T-helper 1 cell treated with Interleukin-12 subunit alpha and Interleukin-12 subunit beta and Interleukin-4 antibody, amounts not matched to agents 30 μg/mL and 1 μg/mL, for 36 hours (primary cell): ENCODE results near the gene GAB3.
"Not testable (repeated sequence)": the region's sequence is repeated elsewhere in the genome, so short reads cannot be mapped to it uniquely, and the experiment has no call there.

ENCODE experiments used
- H3K27ac Mint-ChIP-seq: one replicate; pipeline ENCODE4 v1.8.0; 2021; ENCODE audit warnings: mild to moderate bottlenecking, mixed read lengths
- H3K27me3 Mint-ChIP-seq: one replicate; pipeline ENCODE4 v1.8.0; 2021; ENCODE audit warnings: low read depth, mixed read lengths
- H3K36me3 Mint-ChIP-seq: one replicate; pipeline ENCODE4 v1.8.0; 2021; ENCODE audit warnings: low read depth, mixed read lengths
- H3K4me1 Mint-ChIP-seq: one replicate; pipeline ENCODE4 v1.8.0; 2021; ENCODE audit warnings: low read depth, mixed read lengths
- H3K4me3 Mint-ChIP-seq: one replicate; pipeline ENCODE4 v1.8.0; 2021; ENCODE audit warnings: mild to moderate bottlenecking, moderate library complexity, mixed read lengths
- H3K9me3 Mint-ChIP-seq: one replicate; pipeline ENCODE4 v1.8.0; 2021; ENCODE audit warnings: mixed read lengths

Gene GAB3

DNA sequence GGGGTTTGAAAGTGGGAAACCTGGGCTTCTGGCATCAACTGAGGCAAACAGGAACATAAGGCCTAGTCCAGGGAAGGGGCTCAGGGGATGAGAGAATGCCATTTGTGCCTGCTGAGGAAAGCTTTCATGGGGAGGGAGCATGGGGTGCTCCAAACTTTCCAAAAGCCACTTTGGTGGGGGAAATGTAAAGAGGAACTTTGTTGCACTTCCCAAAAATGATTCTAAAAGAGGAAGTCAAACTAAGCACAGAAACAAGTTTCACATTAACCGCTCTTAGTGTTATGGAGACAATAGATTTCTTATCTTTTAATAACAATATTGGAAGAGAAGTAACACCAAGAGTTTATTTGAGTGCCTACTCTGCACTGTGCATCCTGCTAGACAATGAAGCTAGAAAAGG lies 32.3 kb downstream of the GAB3 start:
- peaks cover 59% of the 10 kb centered on the region for H3K4me1 Mint-ChIP-seq
- no peaks in the 10 kb centered on the region for H3K27me3 Mint-ChIP-seq
- H3K27ac Mint-ChIP-seq, result peak overlapping the region; percentile 86
- peak overlapping the region; percentile 55 for H3K4me3 Mint-ChIP-seq
- no peaks in the 10 kb centered on the region for H3K9me3 Mint-ChIP-seq
- peaks cover 41% of the 10 kb centered on the region for H3K36me3 Mint-ChIP-seq

DNA sequence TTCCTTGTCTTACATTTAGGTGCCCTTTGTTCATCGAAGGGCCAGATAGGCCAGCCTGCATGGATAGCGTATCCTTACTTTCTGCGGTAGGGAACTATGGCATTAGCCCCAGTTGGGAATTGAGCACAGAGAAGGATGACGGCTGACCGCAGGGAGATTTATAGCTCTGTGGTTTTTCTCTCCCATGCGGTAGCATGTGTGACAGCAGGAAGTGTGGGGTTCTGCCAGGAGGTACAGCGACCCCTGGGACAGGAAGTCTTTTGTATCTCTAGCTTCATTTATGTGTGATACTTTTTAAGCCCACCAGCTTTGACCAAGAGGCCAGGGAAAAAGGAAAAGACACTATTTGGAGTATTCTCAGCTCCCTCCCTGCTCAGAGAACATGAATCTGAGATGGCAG lies 33.1 kb downstream of the GAB3 start:
- Mint-ChIP-seq H3K4me1 (peaks cover 58% of the 10 kb centered on the region), H3K36me3 (peaks cover 40% of the 10 kb centered on the region), H3K27ac (peak overlapping the region; percentile 86), H3K27me3 (no peaks in the 10 kb centered on the region), H3K4me3 (peak overlapping the region; percentile 55), H3K9me3 (no peaks in the 10 kb centered on the region)

DNA sequence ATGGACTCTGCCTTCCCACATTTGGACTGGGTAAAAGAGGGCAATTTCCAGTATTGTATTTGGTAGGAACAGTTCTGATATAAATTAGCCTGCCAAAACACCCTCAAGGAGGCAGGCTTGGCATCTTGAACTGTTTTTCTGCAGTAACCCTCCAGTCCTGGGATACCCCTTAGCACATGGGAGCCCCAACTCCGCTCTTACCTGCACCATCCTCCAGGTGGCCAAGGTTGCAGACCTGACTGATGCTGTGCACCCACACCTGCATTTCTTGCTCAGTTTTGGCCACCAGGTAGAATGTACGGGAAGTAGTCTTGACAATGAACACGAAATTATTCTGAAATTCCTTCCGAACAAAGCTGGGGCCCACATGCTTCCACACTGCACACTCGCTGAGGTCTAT lies 35.1 kb downstream of the GAB3 start:
- no peak overlapping the region for H3K4me3 Mint-ChIP-seq
- H3K36me3 Mint-ChIP-seq, result peaks cover 46% of the 10 kb centered on the region
- H3K27ac Mint-ChIP-seq, result no peak overlapping the region
- H3K27me3 Mint-ChIP-seq, result no peaks in the 10 kb centered on the region
- peaks cover 66% of the 10 kb centered on the region for H3K4me1 Mint-ChIP-seq
- H3K9me3 Mint-ChIP-seq, result peaks cover 5% of the 10 kb centered on the region

DNA sequence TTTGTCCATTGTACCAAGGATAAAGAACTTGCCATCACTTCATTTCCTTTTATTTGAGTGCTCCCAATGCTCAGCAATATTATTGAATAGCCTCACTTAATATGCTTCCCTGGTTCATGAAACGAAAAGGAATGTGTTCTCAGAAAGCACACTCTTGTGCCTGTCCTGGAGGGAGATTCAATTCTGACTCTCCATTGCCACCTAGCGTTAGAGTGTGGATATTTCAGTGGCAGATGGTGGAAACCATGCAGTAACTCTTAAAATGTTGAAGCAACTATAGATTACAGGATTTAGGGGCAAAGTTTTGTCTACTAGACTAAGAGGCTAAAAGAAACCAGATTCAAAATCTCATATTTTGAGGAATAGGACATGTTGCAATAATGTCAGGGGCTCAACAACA lies 36.0 kb downstream of the GAB3 start:
- peaks cover 63% of the 10 kb centered on the region for H3K4me1 Mint-ChIP-seq
- no peaks in the 10 kb centered on the region for H3K27me3 Mint-ChIP-seq
- peaks cover 47% of the 10 kb centered on the region for H3K36me3 Mint-ChIP-seq
- peaks cover 6% of the 10 kb centered on the region for H3K9me3 Mint-ChIP-seq
- no peak overlapping the region for H3K4me3 Mint-ChIP-seq
- no peak overlapping the region for H3K27ac Mint-ChIP-seq

DNA sequence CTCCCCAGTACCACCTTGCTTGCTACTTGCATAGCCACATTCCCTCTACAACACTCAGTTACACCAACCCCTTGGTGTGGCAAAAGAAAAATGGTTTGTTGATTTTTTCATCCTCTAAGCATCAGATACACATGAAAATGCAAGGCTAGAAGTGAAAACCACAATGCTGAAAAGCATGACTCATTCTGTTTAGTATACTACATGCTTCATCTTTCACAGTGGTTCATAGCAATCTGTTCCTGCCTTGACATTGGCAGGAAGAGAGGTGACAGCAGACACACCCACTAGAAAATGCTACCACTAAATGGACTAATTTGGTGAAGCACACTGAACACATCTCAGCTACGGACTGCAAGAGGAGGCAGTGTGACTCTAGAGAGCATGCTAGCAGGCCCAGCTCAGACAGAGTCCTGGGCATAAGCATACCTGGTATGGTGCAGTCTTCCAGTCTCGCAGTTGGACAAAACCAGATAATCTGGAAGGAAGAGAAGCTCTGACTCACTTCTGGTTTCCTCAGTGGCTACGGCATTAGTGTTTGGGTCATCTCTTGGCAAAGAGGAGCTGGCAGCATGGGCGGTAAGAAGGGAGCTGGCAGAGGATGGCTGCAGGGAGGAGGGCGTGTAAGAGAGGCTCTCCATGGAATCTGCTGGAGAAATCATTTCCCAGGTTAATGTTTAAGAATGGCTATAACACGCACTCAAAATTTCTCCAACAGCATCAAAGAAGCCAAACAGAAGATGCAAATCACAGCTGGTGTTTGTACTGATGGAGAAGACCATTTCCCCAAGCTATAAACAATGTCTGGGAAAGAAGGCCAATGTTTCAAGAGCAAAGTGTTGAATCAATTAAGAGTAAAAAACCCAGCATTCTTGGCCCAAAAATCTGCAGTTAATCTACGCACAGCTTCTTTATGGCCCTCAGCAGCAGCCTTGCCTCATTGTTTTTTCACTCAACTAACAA lies 37.8 kb downstream of the GAB3 start:
- no peaks in the 10 kb centered on the region for H3K27me3 Mint-ChIP-seq
- H3K4me1 Mint-ChIP-seq, result peaks cover 52% of the 10 kb centered on the region
- H3K9me3 Mint-ChIP-seq, result peaks cover 6% of the 10 kb centered on the region
- H3K36me3 Mint-ChIP-seq, result peaks cover 49% of the 10 kb centered on the region
- peak overlapping the region; percentile 90 for H3K27ac Mint-ChIP-seq
- H3K4me3 Mint-ChIP-seq, result peak overlapping the region; percentile 79

DNA sequence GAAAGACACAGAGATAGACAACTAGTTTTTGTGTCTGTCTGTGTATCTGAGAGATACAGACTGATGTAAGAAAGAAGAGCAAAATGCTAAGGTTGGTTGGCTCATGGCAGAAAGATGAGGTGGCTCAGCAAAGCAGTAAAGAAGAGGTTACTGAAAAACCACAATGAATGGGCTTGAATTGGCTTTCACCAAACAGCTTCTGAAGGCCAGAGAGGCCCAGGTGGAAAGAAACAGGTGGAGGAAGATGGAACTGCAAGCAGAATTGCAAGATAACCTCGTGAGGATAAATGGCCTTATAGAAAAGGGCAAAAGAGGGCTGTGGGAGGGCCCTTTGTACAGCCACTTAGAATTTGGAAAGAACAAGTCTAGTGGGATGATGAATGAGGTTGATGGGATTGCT lies 39.6 kb downstream of the GAB3 start:
- H3K27ac Mint-ChIP-seq, result peak overlapping the region; percentile 59
- H3K4me3 Mint-ChIP-seq, result peak overlapping the region; percentile 32

DNA sequence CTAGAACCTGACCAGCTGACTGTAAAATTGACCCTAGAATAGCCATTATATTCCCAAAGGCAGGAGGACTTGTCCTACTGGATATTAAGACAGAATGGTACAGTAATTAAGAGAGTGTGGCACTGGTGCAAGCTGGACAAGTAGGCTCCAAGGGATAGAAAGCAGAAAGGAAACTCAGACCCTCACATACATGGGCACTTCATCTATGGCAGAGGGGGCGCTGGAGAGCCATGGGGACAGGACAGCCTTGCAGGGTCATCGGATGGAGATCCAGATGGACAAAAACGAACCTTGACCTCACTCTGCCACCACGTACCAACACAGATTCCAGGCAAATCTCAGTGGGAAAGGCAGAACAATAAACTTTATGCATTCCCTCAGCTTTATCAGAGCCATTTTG lies 40.6 kb downstream of the GAB3 start:
- Mint-ChIP-seq H3K36me3 (peaks cover 40% of the 10 kb centered on the region), H3K4me1 (peaks cover 34% of the 10 kb centered on the region), H3K4me3 (no peak overlapping the region), H3K27ac (no peak overlapping the region), H3K9me3 (peaks cover 6% of the 10 kb centered on the region), H3K27me3 (no peaks in the 10 kb centered on the region)

More for the DNA sequence above, 39.6 kb downstream of the GAB3 start:
- peaks cover 6% of the 10 kb centered on the region for H3K9me3 Mint-ChIP-seq
- peaks cover 39% of the 10 kb centered on the region for H3K36me3 Mint-ChIP-seq
- no peaks in the 10 kb centered on the region for H3K27me3 Mint-ChIP-seq
- peaks cover 36% of the 10 kb centered on the region for H3K4me1 Mint-ChIP-seq

DNA sequence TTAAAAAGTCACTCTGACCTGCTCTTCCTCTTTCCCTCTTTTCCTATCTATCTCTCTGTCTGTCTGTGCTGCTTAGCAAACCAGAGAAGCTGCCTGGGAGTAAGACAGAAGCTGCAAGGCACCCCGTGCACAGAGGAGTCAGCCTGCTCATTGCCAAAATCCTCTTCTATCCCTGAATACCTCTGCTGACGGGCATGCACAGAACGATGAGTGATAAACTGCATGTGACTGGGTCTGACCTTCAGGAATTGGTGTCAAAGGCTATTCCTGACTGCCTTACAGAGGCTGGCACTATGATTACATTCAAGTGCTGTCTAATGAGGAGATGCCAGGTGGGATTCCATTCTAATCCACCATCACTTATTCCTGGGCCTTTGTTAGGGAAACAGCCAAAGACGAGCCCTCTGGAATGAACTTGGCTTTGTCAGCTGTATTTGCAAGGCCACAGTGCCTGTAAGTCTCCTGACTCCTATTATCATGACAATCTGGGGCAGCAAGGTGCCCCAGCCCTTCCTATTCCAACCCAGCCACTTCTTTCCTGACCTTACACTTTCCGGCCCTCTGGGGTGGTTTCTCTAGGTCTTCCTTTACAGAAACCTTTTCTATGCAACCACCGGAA lies 52.1 kb downstream of the GAB3 start:
- Mint-ChIP-seq H3K4me3 (no peak overlapping the region), H3K36me3 (peaks cover 55% of the 10 kb centered on the region), H3K4me1 (peaks cover 26% of the 10 kb centered on the region), H3K27ac (no peak overlapping the region), H3K9me3 (no peaks in the 10 kb centered on the region), H3K27me3 (no peaks in the 10 kb centered on the region)

DNA sequence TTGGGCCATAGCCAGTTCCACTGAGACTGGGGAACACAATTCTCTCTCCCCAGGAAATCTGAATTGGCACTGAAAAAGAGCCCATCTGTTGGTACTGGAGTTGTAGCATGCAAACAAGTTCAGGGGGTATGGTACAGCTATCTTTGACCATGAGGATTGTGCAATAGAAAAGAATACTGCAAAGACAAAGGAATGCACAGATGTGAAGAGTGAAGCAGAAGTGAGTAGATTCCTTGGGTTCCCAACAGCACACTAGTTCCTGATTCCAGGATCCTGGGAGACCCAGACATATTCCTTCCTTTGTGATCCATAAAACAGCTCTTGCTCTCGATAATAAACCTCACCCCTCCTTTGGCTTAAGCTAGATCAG lies 54.2 kb downstream of the GAB3 start:
- peaks cover 55% of the 10 kb centered on the region for H3K36me3 Mint-ChIP-seq
- H3K9me3 Mint-ChIP-seq, result peaks cover 2% of the 10 kb centered on the region
- H3K4me3 Mint-ChIP-seq, result no peak overlapping the region
- peaks cover 24% of the 10 kb centered on the region for H3K4me1 Mint-ChIP-seq
- H3K27me3 Mint-ChIP-seq, result no peaks in the 10 kb centered on the region
- peak overlapping the region; percentile 80 for H3K27ac Mint-ChIP-seq

DNA sequence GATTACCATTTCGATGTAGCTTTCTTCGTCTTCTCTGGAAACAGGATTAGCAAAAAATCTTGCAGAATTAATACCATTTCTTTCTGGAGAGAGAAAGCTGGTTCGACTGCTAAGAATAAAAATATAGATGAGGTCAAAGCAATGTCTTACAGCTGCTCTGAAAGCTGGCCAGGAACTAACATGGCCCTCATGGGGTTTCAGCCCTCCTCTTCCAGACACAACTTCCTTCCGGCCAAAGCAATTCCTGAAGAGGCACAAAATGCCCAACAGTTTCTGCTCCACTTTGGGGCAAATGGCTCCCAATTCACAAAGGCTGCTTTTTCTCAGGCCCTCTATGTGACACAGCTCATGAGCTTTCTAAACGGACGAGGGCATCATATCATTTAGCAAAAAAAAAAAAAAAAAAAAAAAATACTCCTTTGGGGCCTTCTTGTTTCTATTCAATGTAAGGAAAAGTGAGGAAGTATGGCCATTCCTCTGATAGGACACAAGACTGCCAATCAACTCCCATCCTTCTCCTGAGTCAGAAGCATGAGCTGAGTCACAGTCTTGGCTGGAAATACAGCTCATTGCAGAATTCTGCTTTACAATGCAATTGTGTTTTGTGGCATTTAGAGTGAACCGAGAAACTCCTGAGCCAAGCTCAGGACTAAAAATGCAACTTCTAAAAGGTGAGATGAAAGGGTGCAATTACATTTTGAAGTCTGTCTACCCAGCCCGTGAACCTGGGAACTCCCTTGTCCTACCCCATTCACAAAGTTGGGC lies 54.8 kb downstream of the GAB3 start:
- Mint-ChIP-seq H3K27ac (peak overlapping the region; percentile 80), H3K36me3 (peaks cover 55% of the 10 kb centered on the region), H3K9me3 (peaks cover 5% of the 10 kb centered on the region), H3K27me3 (no peaks in the 10 kb centered on the region), H3K4me1 (peaks cover 24% of the 10 kb centered on the region), H3K4me3 (no peak overlapping the region)

DNA sequence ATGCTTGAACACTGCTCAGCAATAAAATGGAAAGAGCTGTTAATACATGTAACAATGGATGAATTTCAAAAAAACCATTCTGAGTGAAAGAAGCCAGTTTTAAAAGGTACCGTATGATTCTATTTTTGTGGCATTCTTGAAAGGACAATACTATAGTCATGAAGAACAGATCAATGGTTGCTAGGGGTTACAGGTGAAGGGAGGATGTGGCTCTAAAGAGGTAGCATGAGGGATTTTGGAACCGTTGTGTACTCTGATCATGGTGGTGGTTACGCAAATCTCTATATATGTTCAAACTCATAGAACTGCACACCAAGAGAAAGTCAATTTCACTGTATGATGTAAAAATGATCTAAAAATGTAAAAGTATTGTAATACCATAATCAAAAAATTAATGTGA lies 57.5 kb downstream of the GAB3 start:
- Mint-ChIP-seq H3K36me3 (peaks cover 50% of the 10 kb centered on the region), H3K4me1 (peaks cover 24% of the 10 kb centered on the region), H3K27me3 (no peaks in the 10 kb centered on the region), H3K27ac (no peak overlapping the region), H3K9me3 (peaks cover 5% of the 10 kb centered on the region), H3K4me3 (no peak overlapping the region)

DNA sequence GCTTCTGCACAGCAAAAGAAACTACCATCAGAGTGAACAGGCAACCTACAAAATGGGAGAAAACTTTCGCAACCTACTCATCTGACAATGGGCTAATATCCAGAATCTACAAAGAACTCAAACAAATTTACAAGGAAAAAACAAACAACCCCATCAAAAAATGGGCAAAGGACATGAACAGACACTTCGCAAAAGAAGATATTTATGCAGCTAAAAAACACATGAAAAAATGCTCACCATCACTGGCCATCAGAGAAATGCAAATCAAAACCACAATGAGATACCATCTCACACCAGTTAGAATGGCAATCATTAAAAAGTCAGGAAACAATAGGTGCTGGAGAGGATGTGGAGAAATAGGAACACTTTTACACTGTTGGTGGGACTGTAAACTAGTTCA lies 60.4 kb downstream of the GAB3 start:
- H3K27me3 Mint-ChIP-seq, H3K27ac Mint-ChIP-seq, H3K9me3 Mint-ChIP-seq, H3K4me1 Mint-ChIP-seq, H3K4me3 Mint-ChIP-seq: not testable (repeated sequence)
- peaks cover 44% of the 10 kb centered on the region for H3K36me3 Mint-ChIP-seq

DNA sequence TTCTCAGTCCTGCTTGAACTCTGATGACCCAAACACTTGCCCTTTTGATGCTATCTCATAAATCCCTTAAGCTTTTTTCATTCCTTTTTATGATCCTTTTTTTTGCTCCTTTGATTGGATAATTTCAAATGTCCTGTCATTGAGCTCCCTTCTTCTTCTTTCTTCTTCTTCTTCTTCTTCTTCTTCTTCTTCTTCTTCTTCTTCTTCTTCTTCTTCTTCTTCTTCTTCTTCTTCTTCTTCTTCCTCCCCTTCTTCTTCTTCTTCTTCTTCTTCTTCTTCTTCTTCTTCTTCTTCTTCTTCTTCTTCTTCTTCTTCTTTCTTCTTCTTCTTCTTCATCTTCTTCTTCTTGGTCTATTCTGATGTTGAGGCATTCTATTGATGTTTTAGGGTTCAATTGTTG lies 78.8 kb downstream of the GAB3 start:
- Mint-ChIP-seq H3K27me3 (peaks cover 11% of the 10 kb centered on the region), H3K9me3 (peaks cover 31% of the 10 kb centered on the region), H3K36me3 (peaks cover 30% of the 10 kb centered on the region)
- not testable (repeated sequence) for H3K4me1 Mint-ChIP-seq, H3K27ac Mint-ChIP-seq, H3K4me3 Mint-ChIP-seq

DNA sequence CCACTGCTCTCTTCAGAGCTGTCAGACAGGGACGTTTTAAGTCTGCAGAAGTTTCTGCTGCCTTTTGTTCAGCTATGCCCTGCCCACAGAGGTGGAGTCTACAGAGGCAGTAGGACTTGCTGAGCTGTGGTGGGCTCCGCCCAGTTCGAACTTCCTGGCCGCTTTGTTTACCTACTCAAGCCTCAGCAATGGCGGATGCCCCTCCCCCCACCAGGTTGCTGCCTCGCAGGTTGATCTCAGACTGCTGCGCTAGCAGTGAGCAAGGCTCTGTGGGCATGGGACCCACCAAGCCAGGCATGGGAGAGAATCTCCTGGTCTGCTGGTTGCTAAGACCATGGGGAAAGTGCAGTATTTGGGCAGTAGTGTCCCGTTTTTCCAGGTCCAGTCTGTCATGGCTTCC lies 80.0 kb downstream of the GAB3 start:
- H3K27ac Mint-ChIP-seq, H3K4me1 Mint-ChIP-seq, H3K4me3 Mint-ChIP-seq: not testable (repeated sequence)
- H3K27me3 Mint-ChIP-seq, result peaks cover 11% of the 10 kb centered on the region
- peaks cover 31% of the 10 kb centered on the region for H3K9me3 Mint-ChIP-seq
- H3K36me3 Mint-ChIP-seq, result peaks cover 26% of the 10 kb centered on the region
